DND-41 (cell line): ENCODE results near the gene NAA30.

ENCODE experiments used
- ATAC-seq: fragments of 200-7000 bp; cut with Tn5 transposase; 3 replicates; pipeline ENCODE4 v1.9.1; 2021; ENCODE audit warnings: low read depth; ENCODE audit not compliant: insufficient read depth
- DNase-seq: peaks from one replicate; pipeline ENCODE4 v3.0.0-alpha.2; 2020
- H2AFZ ChIP-seq: 2 replicates; pipeline ENCODE4 v1.6.0; 2012; ENCODE audit warnings: low read depth, low read length
- H3K27ac ChIP-seq: 2 replicates; pipeline ENCODE4 v1.5.1; 2012; ENCODE audit warnings: low read length, inconsistent platforms
- H3K27me3 ChIP-seq: fragments of 200-600 bp; sonication (generic); 2 replicates; pipeline ENCODE4 v1.6.0; 2012; ENCODE audit warnings: low read length, mild to moderate bottlenecking, inconsistent platforms; ENCODE audit not compliant: insufficient read depth, poor library complexity
- H3K36me3 ChIP-seq: 2 replicates; pipeline ENCODE4 v1.5.1; 2012; ENCODE audit warnings: low read length, inconsistent platforms; ENCODE audit not compliant: insufficient read depth
- H3K4me1 ChIP-seq: 2 replicates; pipeline ENCODE4 v1.5.1; 2012; ENCODE audit warnings: mild to moderate bottlenecking, low read length; ENCODE audit not compliant: insufficient read depth
- H3K4me2 ChIP-seq: 2 replicates; pipeline ENCODE4 v1.6.0; 2012; ENCODE audit warnings: mild to moderate bottlenecking, moderate library complexity, low read length, inconsistent platforms; ENCODE audit not compliant: insufficient read depth
- H3K4me3 ChIP-seq, 2 experiments: fragments of 200-600 bp in 1 of 2; shearing (Covaris generic) in 1 of 2; 2 replicates each; pipeline ENCODE4 v1.5.1; 2012 to 2016; ENCODE audit warnings: inconsistent platforms in 2 of 2, low read length in 2 of 2, mild to moderate bottlenecking in 2 of 2, low read depth in 1 of 2, moderate library complexity in 1 of 2
- H3K79me2 ChIP-seq: 2 replicates; pipeline ENCODE4 v1.6.0; 2012; ENCODE audit warnings: low read length, inconsistent platforms; ENCODE audit not compliant: insufficient read depth
- H3K9ac ChIP-seq: 2 replicates; pipeline ENCODE4 v1.6.0; 2012; ENCODE audit warnings: low read depth, mild to moderate bottlenecking, inconsistent platforms, low read length, moderate library complexity
- H3K9me3 ChIP-seq: 2 replicates; pipeline ENCODE4 v1.5.1; 2012; ENCODE audit warnings: low read length, moderate library complexity, mild to moderate bottlenecking, inconsistent platforms; ENCODE audit not compliant: insufficient read depth, severe bottlenecking
- H4K20me1 ChIP-seq: 2 replicates; pipeline ENCODE4 v1.6.0; 2012; ENCODE audit warnings: low read length; ENCODE audit not compliant: insufficient read depth
- CTCF ChIP-seq: IDR thresholded peaks from 2 replicates; pipeline ENCODE4 v1.5.1; 2012; ENCODE audit warnings: borderline replicate concordance, low read length, moderate library complexity, mild to moderate bottlenecking; ENCODE audit not compliant: poor library complexity, severe bottlenecking; ENCODE audit errors: extremely low read depth
- EZH2 ChIP-seq: IDR thresholded peaks from 3 replicates; pipeline ENCODE4 v1.6.1; 2012; ENCODE audit warnings: borderline replicate concordance, low read depth, mild to moderate bottlenecking, moderate library complexity, low read length, inconsistent platforms; ENCODE audit not compliant: severe bottlenecking

The NAA30 gene

GRCh38 chr14:57435923-57436322 lies 45.5 kb downstream of the NAA30 start:
- no peaks in the 10 kb centered on the region for H3K9me3 ChIP-seq
- H2AFZ ChIP-seq = no peak overlapping the region
- no peak for ATAC-seq
- no peaks in the 10 kb centered on the region for H3K4me1 ChIP-seq
- H3K4me3 ChIP-seq = no peak overlapping the region
- H3K4me2 ChIP-seq = no peak overlapping the region
- no peak overlapping the region for H3K9ac ChIP-seq
- no peak overlapping the region for H3K27ac ChIP-seq
- no peaks in the 10 kb centered on the region for H4K20me1 ChIP-seq
- DNase-seq = no peak
- TF ChIP-seq EZH2 = no peak
- no peaks in the 10 kb centered on the region for H3K27me3 ChIP-seq
- no peaks in the 10 kb centered on the region for H3K79me2 ChIP-seq
- H3K36me3 ChIP-seq = no peaks in the 10 kb centered on the region

DNA sequence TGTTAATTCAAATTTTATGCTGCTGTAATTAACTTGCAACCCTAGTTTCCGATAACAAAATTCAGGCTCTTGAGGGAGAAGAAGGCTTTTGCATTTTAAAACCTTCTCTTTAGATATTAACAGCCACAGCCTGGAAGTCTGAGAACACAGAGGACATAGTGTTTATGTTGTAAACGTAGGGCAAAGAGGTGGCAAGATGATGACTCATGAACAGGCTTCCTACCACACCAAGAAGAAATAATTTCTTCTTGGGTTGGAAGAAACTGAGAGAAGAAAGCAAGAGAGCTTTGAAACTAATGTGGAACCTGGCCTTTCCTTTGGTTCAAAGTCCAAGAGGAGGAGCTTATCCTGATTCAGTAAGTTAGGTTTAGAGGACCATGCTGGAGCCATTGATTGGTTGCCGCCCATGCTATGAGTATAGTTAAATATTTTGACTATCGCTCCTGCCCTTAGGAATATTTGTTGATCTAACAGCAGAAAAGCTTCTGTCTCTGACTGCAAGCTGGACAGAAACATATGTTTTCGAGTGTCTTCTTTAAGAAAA lies 71.5 kb downstream of the NAA30 start:
- no peaks in the 10 kb centered on the region for H3K79me2 ChIP-seq
- no peak overlapping the region for H3K4me2 ChIP-seq
- no peaks in the 10 kb centered on the region for H3K9me3 ChIP-seq
- H3K27ac ChIP-seq = no peak overlapping the region
- no peaks in the 10 kb centered on the region for H4K20me1 ChIP-seq
- H3K9ac ChIP-seq = no peak overlapping the region
- peaks cover 3% of the 10 kb centered on the region for H3K27me3 ChIP-seq
- H3K4me1 ChIP-seq = no peaks in the 10 kb centered on the region
- no peak overlapping the region for H2AFZ ChIP-seq
- H3K36me3 ChIP-seq = no peaks in the 10 kb centered on the region
- DNase-seq (no peak), ATAC-seq (no peak)
- H3K4me3 ChIP-seq = no peak overlapping the region
- TF ChIP-seq EZH2 (no peak), CTCF (no peak)

DNA sequence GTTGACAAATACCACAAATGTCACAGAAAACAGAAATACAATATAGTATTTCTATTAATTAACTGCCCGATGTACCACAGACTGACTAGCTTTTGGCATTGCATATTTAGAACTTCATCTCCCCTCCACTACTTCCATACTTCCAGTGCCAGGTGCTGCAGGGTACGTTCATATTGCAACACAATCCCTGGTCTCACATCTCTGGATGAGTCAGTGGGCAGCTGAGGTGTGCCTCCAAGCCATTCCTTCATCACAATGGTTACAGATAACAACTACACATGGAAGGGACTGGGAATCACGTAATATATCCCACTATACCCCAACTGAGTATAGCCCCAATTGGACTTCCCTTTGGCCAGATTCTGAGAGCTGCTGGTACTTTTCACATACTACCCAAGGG lies 72.2 kb downstream of the NAA30 start:
- no peaks in the 10 kb centered on the region for H3K36me3 ChIP-seq
- no peaks in the 10 kb centered on the region for H4K20me1 ChIP-seq
- H3K4me2 ChIP-seq = no peak overlapping the region
- DNase-seq (no peak), ATAC-seq (no peak)
- H3K27me3 ChIP-seq = no peaks in the 10 kb centered on the region
- no peaks in the 10 kb centered on the region for H3K79me2 ChIP-seq
- H2AFZ ChIP-seq = no peak overlapping the region
- no peak overlapping the region for H3K9ac ChIP-seq
- H3K4me1 ChIP-seq = no peaks in the 10 kb centered on the region
- H3K9me3 ChIP-seq = no peaks in the 10 kb centered on the region
- H3K4me3 ChIP-seq = no peak overlapping the region
- TF ChIP-seq EZH2 = no peak
- no peak for TF ChIP-seq CTCF
- H3K27ac ChIP-seq = no peak overlapping the region

- DNase-seq (no peak), ATAC-seq (no peak)
- H3K9me3 ChIP-seq = no peaks in the 10 kb centered on the region
- no peak overlapping the region for H3K9ac ChIP-seq
- H3K36me3 ChIP-seq = no peaks in the 10 kb centered on the region
- H3K4me2 ChIP-seq = no peak overlapping the region
- H3K79me2 ChIP-seq = no peaks in the 10 kb centered on the region
- H2AFZ ChIP-seq = no peak overlapping the region
- H4K20me1 ChIP-seq = no peaks in the 10 kb centered on the region
- TF ChIP-seq EZH2 = no peak
- no peak for TF ChIP-seq CTCF
- H3K27ac ChIP-seq = no peak overlapping the region
- no peaks in the 10 kb centered on the region for H3K27me3 ChIP-seq
- no peaks in the 10 kb centered on the region for H3K4me1 ChIP-seq
- no peak overlapping the region for H3K4me3 ChIP-seq
Measured at GRCh38 chr14:57464008-57464730, 73.8 kb downstream of the NAA30 start.
